Skeletal muscle tissue (tissue), 4 donors: ENCODE results near the gene TRPM3. TPM values are rescaled to one million over a fixed set of nuclear protein-coding genes. Genes with fewer than 3 reads are reported as not detected.

Experiments
- H3K27ac ChIP-seq: one replicate; pipeline ENCODE4 v1.7.0; 2013; ENCODE audit warnings: mild to moderate bottlenecking, low read depth, low read length, inconsistent platforms
- H3K27me3 ChIP-seq, 3 donors: one replicate each; pipeline ENCODE4 v1.7.0; 2013; ENCODE audit warnings: low read length in 3 of 3; ENCODE audit not compliant: control insufficient read depth in 3 of 3, insufficient read depth in 3 of 3
- H3K36me3 ChIP-seq, 3 donors: one replicate each; pipeline ENCODE4 v1.7.0; 2013; ENCODE audit warnings: low read length in 3 of 3; ENCODE audit not compliant: control insufficient read depth in 3 of 3, insufficient read depth in 3 of 3
- H3K4me1 ChIP-seq, 3 donors: one replicate each; pipeline ENCODE4 v1.7.0; 2013; ENCODE audit warnings: low read length in 3 of 3, mild to moderate bottlenecking in 3 of 3; ENCODE audit not compliant: control insufficient read depth in 3 of 3, insufficient read depth in 3 of 3
- H3K4me3 ChIP-seq, 3 donors: one replicate each; pipeline ENCODE4 v1.7.0; 2013; ENCODE audit warnings: low read length in 3 of 3
- H3K9ac ChIP-seq, 3 donors: one replicate each; pipeline ENCODE4 v1.7.0; 2013; ENCODE audit warnings: low read length in 3 of 3, mild to moderate bottlenecking in 3 of 3, moderate library complexity in 2 of 3, low read depth in 1 of 3
- H3K9me3 ChIP-seq, 3 donors: one replicate each; pipeline ENCODE4 v1.7.0; 2013; ENCODE audit warnings: low read length in 3 of 3; ENCODE audit not compliant: control insufficient read depth in 3 of 3
- total RNA-seq: library from RNA; depleted of rRNA; stranded (reverse); fragments of >200 nt; gene quantifications from one replicate; pipeline ENCODE4 v1.2.3, GENCODE V29; 2014
- donor health status: Osteomylitis.

Gene TRPM3
- total RNA-seq, 1 donor from 2014 or later = 1.6 TPM

GRCh38 chr9:70531311-70531710, 590.1 kb downstream of the TRPM3 start:
- no peak overlapping the region for H3K9ac ChIP-seq
- H3K36me3 ChIP-seq = no peaks in the 10 kb centered on the region
- no peak overlapping the region for H3K27ac ChIP-seq
- no peaks in the 10 kb centered on the region for H3K9me3 ChIP-seq
- no peak overlapping the region for H3K4me3 ChIP-seq
- H3K4me1 ChIP-seq = no peaks in the 10 kb centered on the region
- no peaks in the 10 kb centered on the region for H3K27me3 ChIP-seq

GRCh38 chr9:70530716-70531115, 590.7 kb downstream of the TRPM3 start:
- Histone ChIP-seq H3K9ac (no peak overlapping the region), H3K36me3 (no peaks in the 10 kb centered on the region), H3K27me3 (no peaks in the 10 kb centered on the region), H3K9me3 (no peaks in the 10 kb centered on the region), H3K27ac (no peak overlapping the region), H3K4me3 (no peak overlapping the region), H3K4me1 (no peaks in the 10 kb centered on the region)

- no peak overlapping the region for H3K9ac ChIP-seq
- no peak overlapping the region for H3K4me3 ChIP-seq
These were observed 591.6 kb downstream of the TRPM3 start for GRCh38 chr9:70529833-70530232.

DNA sequence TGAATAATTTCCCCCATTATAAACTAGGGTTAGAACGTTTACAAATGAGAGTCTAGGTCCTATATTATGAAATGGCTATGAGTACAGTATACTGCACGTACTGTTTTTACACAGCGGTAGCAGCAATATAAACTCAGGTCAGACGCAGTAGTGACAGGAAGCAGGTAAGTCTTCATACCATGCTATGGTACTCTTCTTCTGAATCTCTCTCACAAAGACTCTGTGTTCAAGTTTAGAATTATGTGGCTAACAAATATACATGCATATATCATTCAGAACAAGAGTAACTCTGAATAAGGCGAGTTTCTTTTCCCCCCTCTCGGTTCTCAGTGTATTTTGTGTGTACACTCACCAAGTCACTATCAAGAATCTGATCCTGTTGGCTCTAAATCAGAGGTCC, 592.0 kb downstream of the TRPM3 start:
- Histone ChIP-seq H3K9ac (no peak overlapping the region), H3K4me3 (no peak overlapping the region), H3K27me3 (no peaks in the 10 kb centered on the region), H3K9me3 (peaks cover 0 to 2% (median 0%) of the 10 kb centered on the region in 3 donors), H3K4me1 (no peaks in the 10 kb centered on the region), H3K36me3 (no peaks in the 10 kb centered on the region), H3K27ac (no peak overlapping the region)

More at GRCh38 chr9:70529833-70530232, 591.6 kb downstream of the TRPM3 start:
- H3K4me1 ChIP-seq = no peaks in the 10 kb centered on the region
- H3K9me3 ChIP-seq = peaks cover 0 to 2% (median 0%) of the 10 kb centered on the region in 3 donors
- no peak overlapping the region for H3K27ac ChIP-seq
- H3K36me3 ChIP-seq = no peaks in the 10 kb centered on the region
- H3K27me3 ChIP-seq = no peaks in the 10 kb centered on the region

- Histone ChIP-seq H3K9ac (no peak overlapping the region), H3K4me1 (no peaks in the 10 kb centered on the region), H3K27me3 (no peaks in the 10 kb centered on the region), H3K27ac (no peak overlapping the region), H3K9me3 (peaks cover 0 to 2% (median 0%) of the 10 kb centered on the region in 3 donors), H3K4me3 (no peak overlapping the region), H3K36me3 (no peaks in the 10 kb centered on the region)
These were observed 594.5 kb downstream of the TRPM3 start for GRCh38 chr9:70526902-70527301.

DNA sequence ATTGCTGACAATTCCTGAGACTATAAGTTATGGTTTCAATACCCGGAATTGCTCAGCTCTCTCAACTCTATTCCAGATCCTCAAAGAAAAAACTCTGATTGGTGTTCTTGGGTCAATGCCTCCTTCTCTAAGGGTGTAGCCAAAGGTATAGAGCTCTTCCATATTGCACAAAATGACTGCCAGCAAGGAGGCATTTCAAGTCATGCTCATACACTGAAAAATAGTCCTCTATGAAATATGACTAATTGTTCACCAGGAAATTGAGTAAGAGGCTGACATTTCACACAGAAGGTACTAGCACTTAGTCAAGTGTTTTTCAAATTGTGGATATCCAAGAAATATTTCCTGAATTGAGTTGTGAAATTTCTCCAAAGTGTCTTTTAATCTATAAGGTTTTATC, 595.9 kb downstream of the TRPM3 start:
- Histone ChIP-seq H3K27ac (no peak overlapping the region), H3K27me3 (no peaks in the 10 kb centered on the region), H3K9me3 (peaks cover 0 to 2% (median 0%) of the 10 kb centered on the region in 3 donors), H3K4me1 (no peaks in the 10 kb centered on the region), H3K36me3 (no peaks in the 10 kb centered on the region), H3K4me3 (no peak overlapping the region), H3K9ac (no peak overlapping the region)

DNA sequence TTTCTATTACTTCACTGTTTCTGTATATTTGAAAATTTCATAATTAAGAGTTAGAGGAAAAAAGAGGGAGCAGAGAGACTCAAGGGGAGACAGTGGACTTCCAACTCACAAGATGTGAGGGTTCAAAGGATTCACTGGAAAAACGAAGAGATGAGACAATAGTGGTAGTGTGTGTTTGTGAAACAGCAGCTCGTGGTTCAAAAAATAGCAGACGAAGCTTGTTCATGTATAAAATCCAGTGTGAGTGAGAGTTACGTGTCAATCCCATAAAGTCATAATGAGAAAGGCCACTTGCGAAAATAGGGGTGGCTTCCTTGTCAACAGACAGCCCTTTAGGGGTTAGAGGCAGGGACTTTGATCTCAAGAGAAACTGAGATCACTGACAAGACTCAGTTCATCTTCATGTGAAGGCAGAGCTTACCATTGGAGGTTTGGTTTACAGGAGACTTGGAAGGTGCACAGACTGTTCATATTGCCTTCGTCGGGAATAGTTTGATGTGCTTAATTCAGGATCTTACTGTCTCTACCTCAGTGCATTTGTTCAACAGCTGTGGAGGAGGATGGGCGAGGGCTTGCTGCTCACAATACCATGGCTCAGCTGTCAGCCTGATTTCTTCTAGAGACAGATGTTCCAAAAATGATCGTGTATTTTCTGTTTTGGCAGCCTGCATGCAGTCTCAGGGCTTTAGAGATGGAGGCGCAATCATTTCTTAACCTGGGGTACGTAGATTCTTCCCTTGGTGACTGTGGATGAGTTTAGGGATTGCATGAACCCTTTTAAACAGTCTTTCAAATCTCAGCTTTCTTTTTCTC, 601.3 kb downstream of the TRPM3 start:
- Histone ChIP-seq H3K9ac (no peak overlapping the region), H3K27ac (no peak overlapping the region), H3K27me3 (no peaks in the 10 kb centered on the region), H3K4me1 (no peaks in the 10 kb centered on the region), H3K36me3 (no peaks in the 10 kb centered on the region), H3K4me3 (no peak overlapping the region), H3K9me3 (peaks cover 0 to 2% (median 0%) of the 10 kb centered on the region in 3 donors)

DNA sequence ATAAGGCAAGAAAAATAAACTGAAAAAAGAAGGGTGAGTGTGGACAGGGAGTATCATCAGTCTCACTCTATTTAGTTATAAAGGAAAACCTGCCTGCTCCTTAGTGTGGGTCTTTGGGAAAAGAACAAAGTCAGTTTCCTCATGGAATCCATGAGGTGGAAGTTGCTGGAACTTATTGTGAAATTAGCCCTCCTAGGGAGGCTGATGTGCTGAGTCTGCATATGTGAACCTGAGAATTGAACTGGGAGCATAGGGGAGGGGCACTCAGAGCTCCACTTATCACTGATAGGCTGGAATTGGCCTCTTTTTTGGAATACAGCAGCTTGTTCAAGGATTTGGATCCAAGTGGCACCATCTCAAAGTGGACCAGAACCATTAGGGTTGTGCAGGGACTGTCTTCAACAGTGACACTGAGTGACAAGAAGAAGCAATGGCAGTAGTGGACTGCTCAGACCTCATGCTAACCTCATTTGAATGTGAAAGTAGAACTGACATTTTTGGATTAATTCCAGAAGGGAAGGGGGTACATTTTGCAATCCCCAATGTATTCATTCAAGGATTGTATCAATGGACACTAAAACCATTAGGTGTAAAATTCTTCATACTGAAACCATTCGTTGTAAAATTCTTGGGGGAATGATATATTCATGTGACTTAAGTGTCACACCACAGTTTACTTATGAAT, 603.4 kb downstream of the TRPM3 start:
- Histone ChIP-seq H3K27ac (no peak overlapping the region), H3K27me3 (no peaks in the 10 kb centered on the region), H3K9me3 (no peaks in the 10 kb centered on the region)

DNA sequence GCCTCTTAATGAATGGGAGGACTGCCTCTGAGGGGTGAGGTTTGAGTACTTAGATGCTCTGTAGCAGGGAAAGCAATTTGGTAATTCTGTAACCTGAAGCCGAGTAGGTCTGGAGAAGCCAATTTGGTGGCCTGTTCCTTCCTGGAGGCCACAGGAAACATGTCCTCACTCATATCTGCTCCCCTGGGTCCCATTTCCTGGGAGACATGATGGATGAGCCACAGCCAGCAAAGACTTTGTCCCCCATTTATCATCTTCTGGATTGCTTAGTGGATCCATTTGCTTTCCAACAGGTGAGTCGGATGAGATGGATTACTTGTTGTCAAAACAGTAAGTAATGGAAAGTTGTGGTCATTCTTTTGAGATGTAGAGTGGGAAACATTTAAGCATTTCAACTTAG, 607.1 kb downstream of the TRPM3 start:
- H3K27ac ChIP-seq = no peak overlapping the region
- H3K4me1 ChIP-seq = no peaks in the 10 kb centered on the region
- no peaks in the 10 kb centered on the region for H3K27me3 ChIP-seq
- no peaks in the 10 kb centered on the region for H3K36me3 ChIP-seq
- no peaks in the 10 kb centered on the region for H3K9me3 ChIP-seq
- no peak overlapping the region for H3K4me3 ChIP-seq
- no peak overlapping the region for H3K9ac ChIP-seq

More for the DNA sequence above, 603.4 kb downstream of the TRPM3 start:
- H3K4me3 ChIP-seq = no peak overlapping the region
- no peaks in the 10 kb centered on the region for H3K4me1 ChIP-seq
- H3K9ac ChIP-seq = no peak overlapping the region
- no peaks in the 10 kb centered on the region for H3K36me3 ChIP-seq

GRCh38 chr9:70511858-70512257, 609.6 kb downstream of the TRPM3 start:
- Histone ChIP-seq H3K9me3 (no peaks in the 10 kb centered on the region), H3K27me3 (no peaks in the 10 kb centered on the region), H3K4me3 (no peak overlapping the region), H3K9ac (no peak overlapping the region), H3K4me1 (no peaks in the 10 kb centered on the region), H3K36me3 (no peaks in the 10 kb centered on the region), H3K27ac (no peak overlapping the region)
